Measurements from ENCODE around the gene HNRNPA2B1.
"Not testable (repeated sequence)": the region's sequence is repeated elsewhere in the genome, so short reads cannot be mapped to it uniquely, and the experiment has no call there.

Gene HNRNPA2B1

GRCh38 chr7:26152782-26153240, 47.7 kb downstream of the HNRNPA2B1 start:
- not testable (repeated sequence) for H3K36me3 ChIP-seq (ENCODE audit: control insufficient read depth, insufficient read depth, low read length); H3K27me3 ChIP-seq (ENCODE audit: control insufficient read depth, insufficient read depth, low read length); H3K9me3 ChIP-seq (ENCODE audit: control insufficient read depth, low read length); H3K9ac ChIP-seq (ENCODE audit: low read length)
- H3K4me3 ChIP-seq (ENCODE audit: low read length), result peak overlapping the region; percentile 11
- H3K4me1 ChIP-seq (ENCODE audit: control insufficient read depth, insufficient read depth, low read length), result peaks cover 34% of the 10 kb centered on the region

DNA sequence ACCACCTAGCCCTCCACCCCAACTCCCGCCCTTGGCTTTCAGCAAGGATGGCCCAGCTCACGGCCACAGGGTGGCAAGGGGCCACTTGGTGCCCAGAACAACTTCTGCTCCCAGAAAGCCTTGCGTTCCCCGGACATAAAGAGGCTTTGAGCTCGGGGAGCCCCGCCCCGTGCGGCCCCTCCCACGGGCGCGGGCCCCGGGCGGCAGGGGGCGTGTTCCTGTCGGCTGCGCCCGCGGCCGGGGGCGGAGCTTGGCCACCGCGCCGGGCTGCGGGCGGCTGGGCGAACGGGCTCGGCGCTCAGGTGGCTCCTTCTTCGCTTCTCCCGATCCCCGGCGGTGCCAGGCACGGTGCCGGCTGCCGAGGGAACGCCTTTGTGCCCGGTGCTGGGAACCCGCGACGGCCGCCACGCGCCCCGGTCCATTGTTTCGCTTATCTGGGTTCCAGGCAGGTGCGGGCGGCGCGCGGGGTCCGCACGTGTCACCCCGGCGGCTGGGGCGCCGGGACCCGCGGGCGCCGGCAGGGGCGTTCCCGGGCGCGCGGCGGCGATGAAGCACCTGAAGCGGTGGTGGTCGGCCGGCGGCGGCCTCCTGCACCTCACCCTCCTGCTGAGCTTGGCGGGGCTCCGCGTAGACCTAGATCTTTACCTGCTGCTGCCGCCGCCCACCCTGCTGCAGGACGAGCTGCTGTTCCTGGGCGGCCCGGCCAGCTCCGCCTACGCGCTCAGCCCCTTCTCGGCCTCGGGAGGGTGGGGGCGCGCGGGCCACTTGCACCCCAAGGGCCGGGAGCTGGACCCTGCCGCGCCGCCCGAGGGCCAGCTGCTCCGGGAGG, 48.4 kb downstream of the HNRNPA2B1 start, which contains the start of gene NFE2L3:
Gene NFE2L3 (plus strand): TSS at position 246 of the 829 bp plus-strand sequence. CDS start 301 bp downstream, at position 547.
- Histone ChIP-seq H3K9ac (ENCODE audit: low read length) (peak within 1 kb of the TSS; percentile 44), H3K4me1 (ENCODE audit: control insufficient read depth, insufficient read depth, low read length) (peaks cover 34% of the 10 kb centered on the region), H3K36me3 (ENCODE audit: control insufficient read depth, insufficient read depth, low read length) (no peaks in the 10 kb centered on the region), H3K4me3 (ENCODE audit: low read length) (peak within 1 kb of the TSS; percentile 40), H3K27me3 (ENCODE audit: control insufficient read depth, insufficient read depth, low read length) (peaks cover 8% of the 10 kb centered on the region), H3K9me3 (ENCODE audit: control insufficient read depth, low read length) (no peaks in the 10 kb centered on the region)

GRCh38 chr7:26151650-26151952, 48.9 kb downstream of the HNRNPA2B1 start:
- Histone ChIP-seq H3K9me3 (ENCODE audit: control insufficient read depth, low read length) (no peaks in the 10 kb centered on the region), H3K4me1 (ENCODE audit: control insufficient read depth, insufficient read depth, low read length) (peaks cover 31% of the 10 kb centered on the region), H3K4me3 (ENCODE audit: low read length) (peak overlapping the region; percentile 40), H3K27me3 (ENCODE audit: control insufficient read depth, insufficient read depth, low read length) (peaks cover 8% of the 10 kb centered on the region), H3K36me3 (ENCODE audit: control insufficient read depth, insufficient read depth, low read length) (no peaks in the 10 kb centered on the region), H3K9ac (ENCODE audit: low read length) (peak overlapping the region; percentile 44)

DNA sequence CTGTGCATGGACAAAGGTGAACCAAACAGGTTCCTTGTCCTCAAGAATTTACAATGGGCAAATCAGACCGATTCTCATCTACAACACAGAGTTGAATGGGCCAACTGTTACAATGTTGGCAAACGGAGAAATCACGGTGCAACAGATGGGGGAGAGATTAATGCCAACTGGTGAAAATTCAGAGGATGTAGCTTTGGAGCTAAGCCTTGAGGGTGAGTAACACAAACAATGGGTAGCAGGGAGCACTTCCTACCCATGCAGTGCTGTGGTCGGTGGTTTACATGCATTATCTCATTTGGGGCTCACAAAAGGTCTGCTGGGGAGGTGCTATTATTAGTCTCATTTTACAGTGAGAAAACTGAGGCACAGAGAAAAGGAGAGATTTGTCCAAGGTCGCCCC, 49.5 kb downstream of the HNRNPA2B1 start:
- H3K9ac ChIP-seq (ENCODE audit: low read length), result no peak overlapping the region
- no peak overlapping the region for H3K4me3 ChIP-seq (ENCODE audit: low read length)
- no peaks in the 10 kb centered on the region for H3K36me3 ChIP-seq (ENCODE audit: control insufficient read depth, insufficient read depth, low read length)
- H3K4me1 ChIP-seq (ENCODE audit: control insufficient read depth, insufficient read depth, low read length), result peaks cover 30% of the 10 kb centered on the region
- peaks cover 8% of the 10 kb centered on the region for H3K27me3 ChIP-seq (ENCODE audit: control insufficient read depth, insufficient read depth, low read length)
- H3K9me3 ChIP-seq (ENCODE audit: control insufficient read depth, low read length), result no peaks in the 10 kb centered on the region

DNA sequence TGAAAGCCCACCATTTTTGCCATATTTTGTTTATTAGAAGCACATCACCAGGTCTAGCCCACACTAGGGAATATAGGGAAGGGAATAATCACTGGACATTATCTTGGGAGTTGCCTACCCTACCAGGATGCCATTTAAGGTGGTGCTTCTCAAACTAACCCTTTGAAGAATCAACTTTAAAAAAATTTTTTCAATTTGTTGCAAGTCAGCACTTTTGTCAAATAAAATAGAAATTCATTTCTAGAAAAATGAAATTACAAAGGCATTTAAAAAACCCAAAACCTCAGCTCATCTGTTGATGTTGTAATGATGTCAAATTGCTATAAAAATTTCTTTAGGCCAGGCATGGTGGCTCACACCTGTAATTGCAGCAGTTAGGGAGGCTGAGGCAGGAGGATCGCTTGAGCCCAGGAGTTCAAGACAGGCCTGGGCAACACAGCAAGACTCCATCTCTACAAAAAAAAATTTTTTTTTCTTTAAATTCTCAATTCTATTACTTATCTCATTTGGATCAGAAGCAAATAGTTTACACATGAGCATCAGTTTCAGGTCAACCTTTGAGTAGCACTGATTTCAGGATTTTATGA, 51.1 kb downstream of the HNRNPA2B1 start:
- no peaks in the 10 kb centered on the region for H3K36me3 ChIP-seq (ENCODE audit: control insufficient read depth, insufficient read depth, low read length)
- H3K9ac ChIP-seq (ENCODE audit: low read length), result no peak overlapping the region
- H3K27me3 ChIP-seq (ENCODE audit: control insufficient read depth, insufficient read depth, low read length), result peaks cover 12% of the 10 kb centered on the region
- H3K9me3 ChIP-seq (ENCODE audit: control insufficient read depth, low read length), result no peaks in the 10 kb centered on the region
- peaks cover 22% of the 10 kb centered on the region for H3K4me1 ChIP-seq (ENCODE audit: control insufficient read depth, insufficient read depth, low read length)
- no peak overlapping the region for H3K4me3 ChIP-seq (ENCODE audit: low read length)

DNA sequence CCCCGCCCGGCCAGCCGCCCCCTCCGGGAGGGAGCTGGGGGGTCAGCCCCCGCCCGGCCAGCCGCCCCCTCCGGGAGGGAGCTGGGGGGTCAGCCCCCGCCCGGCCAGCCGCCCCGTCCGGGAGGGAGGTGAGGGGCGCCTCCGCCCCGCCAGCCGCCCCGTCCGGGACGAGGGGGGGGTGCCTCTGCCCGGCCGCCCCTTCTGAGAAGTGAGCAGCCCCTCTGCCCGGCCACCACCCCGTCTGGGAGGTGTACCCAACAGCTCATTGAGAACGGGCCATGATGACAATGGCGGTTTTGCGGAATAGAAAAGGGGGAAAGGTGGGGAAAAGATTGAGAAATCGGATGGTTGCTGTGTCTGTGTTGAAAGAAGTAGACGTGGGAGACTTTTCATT, 52.2 kb downstream of the HNRNPA2B1 start:
- H3K9me3 ChIP-seq (ENCODE audit: control insufficient read depth, low read length); H3K36me3 ChIP-seq (ENCODE audit: control insufficient read depth, insufficient read depth, low read length); H3K4me3 ChIP-seq (ENCODE audit: low read length); H3K9ac ChIP-seq (ENCODE audit: low read length): not testable (repeated sequence)
- Histone ChIP-seq H3K27me3 (ENCODE audit: control insufficient read depth, insufficient read depth, low read length) (peaks cover 12% of the 10 kb centered on the region), H3K4me1 (ENCODE audit: control insufficient read depth, insufficient read depth, low read length) (peaks cover 16% of the 10 kb centered on the region)

- not testable (repeated sequence) for H3K9me3 ChIP-seq (ENCODE audit: control insufficient read depth, low read length)
Observed at GRCh38 chr7:26147646-26148306, 52.8 kb downstream of the HNRNPA2B1 start.

DNA sequence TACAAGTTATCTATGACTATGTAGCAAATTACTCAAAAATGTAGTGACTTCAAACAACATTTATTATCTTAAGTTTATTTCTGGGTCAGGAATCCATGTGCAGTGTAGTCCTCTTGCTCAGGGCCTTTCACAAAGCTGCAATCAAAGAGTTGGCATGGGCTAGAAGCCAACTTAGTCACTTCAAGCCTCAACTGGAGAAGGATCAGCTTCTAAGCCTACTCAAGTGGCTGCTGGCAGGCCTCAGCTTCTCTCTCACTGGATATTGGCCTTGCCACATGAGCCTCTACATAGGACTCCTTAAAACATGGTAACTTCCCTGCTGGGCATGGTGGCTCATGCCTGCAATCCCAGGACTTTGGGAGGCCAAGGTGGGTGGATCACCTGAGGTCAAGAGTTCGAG, 53.5 kb downstream of the HNRNPA2B1 start:
- H3K36me3 ChIP-seq (ENCODE audit: control insufficient read depth, insufficient read depth, low read length), result no peaks in the 10 kb centered on the region
- H3K4me3 ChIP-seq (ENCODE audit: low read length), result no peak overlapping the region
- H3K27me3 ChIP-seq (ENCODE audit: control insufficient read depth, insufficient read depth, low read length), result peaks cover 12% of the 10 kb centered on the region
- H3K9me3 ChIP-seq (ENCODE audit: control insufficient read depth, low read length), result no peaks in the 10 kb centered on the region
- H3K9ac ChIP-seq (ENCODE audit: low read length), result no peak overlapping the region
- H3K4me1 ChIP-seq (ENCODE audit: control insufficient read depth, insufficient read depth, low read length), result peaks cover 12% of the 10 kb centered on the region

More at GRCh38 chr7:26147646-26148306, 52.8 kb downstream of the HNRNPA2B1 start:
- not testable (repeated sequence) for H3K9ac ChIP-seq (ENCODE audit: low read length); H3K36me3 ChIP-seq (ENCODE audit: control insufficient read depth, insufficient read depth, low read length); H3K4me3 ChIP-seq (ENCODE audit: low read length)
- Histone ChIP-seq H3K27me3 (ENCODE audit: control insufficient read depth, insufficient read depth, low read length) (peaks cover 12% of the 10 kb centered on the region), H3K4me1 (ENCODE audit: control insufficient read depth, insufficient read depth, low read length) (peaks cover 12% of the 10 kb centered on the region)

DNA sequence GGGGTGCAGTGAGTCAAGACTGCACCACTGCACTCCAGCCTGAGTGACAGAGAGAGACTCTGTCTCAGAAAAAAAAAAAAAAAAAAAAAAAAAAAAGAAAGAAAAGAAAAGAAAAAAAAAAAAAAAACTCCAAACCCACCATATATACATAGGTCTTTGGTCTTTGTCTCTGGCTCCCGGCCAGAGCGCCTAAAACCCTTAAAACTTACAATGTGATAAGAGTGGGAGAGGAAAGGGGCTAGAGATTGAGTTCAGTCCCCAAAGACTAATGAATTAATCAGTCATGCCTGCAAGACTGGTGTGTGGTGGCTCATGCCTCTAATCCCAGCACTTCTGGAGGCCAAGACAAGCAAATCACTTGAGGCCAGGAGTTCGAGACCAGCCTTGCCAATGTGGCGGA, 55.3 kb downstream of the HNRNPA2B1 start:
- H3K36me3 ChIP-seq (ENCODE audit: control insufficient read depth, insufficient read depth, low read length), result no peaks in the 10 kb centered on the region
- H3K9ac ChIP-seq (ENCODE audit: low read length), result no peak overlapping the region
- H3K4me3 ChIP-seq (ENCODE audit: low read length), result no peak overlapping the region
- H3K9me3 ChIP-seq (ENCODE audit: control insufficient read depth, low read length), result no peaks in the 10 kb centered on the region
- H3K27me3 ChIP-seq (ENCODE audit: control insufficient read depth, insufficient read depth, low read length), result peaks cover 4% of the 10 kb centered on the region
- peaks cover 5% of the 10 kb centered on the region for H3K4me1 ChIP-seq (ENCODE audit: control insufficient read depth, insufficient read depth, low read length)

GRCh38 chr7:26144184-26145080, 56.1 kb downstream of the HNRNPA2B1 start:
- Histone ChIP-seq H3K36me3 (ENCODE audit: control insufficient read depth, insufficient read depth, low read length) (no peaks in the 10 kb centered on the region), H3K27me3 (ENCODE audit: control insufficient read depth, insufficient read depth, low read length) (peaks cover 4% of the 10 kb centered on the region)

DNA sequence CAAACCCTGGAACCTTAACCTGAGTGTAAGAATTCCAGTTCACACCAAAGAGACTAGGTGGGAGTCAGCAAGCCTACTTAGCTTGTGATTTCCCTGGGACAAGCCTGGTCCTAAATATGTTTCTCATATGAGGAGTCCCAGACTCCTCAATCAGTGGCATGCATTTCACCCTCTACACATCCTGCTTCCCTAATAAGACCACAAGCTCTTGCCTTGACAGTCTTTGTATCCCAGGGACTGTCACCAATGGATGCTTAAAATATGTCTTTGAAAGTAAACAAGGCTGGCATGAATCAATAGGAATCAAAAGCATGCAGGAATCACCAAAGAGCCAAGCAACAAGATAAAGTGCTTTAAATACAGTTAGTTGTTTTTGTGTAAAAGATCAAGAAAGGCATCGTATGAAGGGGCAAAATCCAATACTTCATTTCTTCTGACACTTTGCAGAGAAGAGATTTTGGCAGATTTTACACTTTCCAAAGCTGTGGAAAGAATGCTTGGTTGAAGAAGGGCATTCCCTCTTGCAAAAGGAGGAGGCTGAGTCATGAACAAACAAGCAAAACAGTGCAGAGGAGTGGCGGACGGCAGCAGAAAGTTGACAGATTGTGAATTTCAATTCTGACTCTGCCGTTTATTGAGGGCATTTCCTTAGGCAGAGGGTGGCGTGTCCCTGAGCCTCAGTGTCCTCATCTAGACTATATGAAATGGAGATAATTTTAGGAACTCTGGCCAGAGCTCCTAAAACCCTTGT, 57.1 kb downstream of the HNRNPA2B1 start:
- Histone ChIP-seq H3K36me3 (ENCODE audit: control insufficient read depth, insufficient read depth, low read length) (no peaks in the 10 kb centered on the region), H3K9ac (ENCODE audit: low read length) (no peak overlapping the region), H3K4me3 (ENCODE audit: low read length) (no peak overlapping the region), H3K9me3 (ENCODE audit: control insufficient read depth, low read length) (no peaks in the 10 kb centered on the region), H3K27me3 (ENCODE audit: control insufficient read depth, insufficient read depth, low read length) (peaks cover 4% of the 10 kb centered on the region), H3K4me1 (ENCODE audit: control insufficient read depth, insufficient read depth, low read length) (peaks cover 5% of the 10 kb centered on the region)

More at GRCh38 chr7:26144184-26145080, 56.1 kb downstream of the HNRNPA2B1 start:
- Histone ChIP-seq H3K4me3 (ENCODE audit: low read length) (no peak overlapping the region), H3K9ac (ENCODE audit: low read length) (no peak overlapping the region), H3K9me3 (ENCODE audit: control insufficient read depth, low read length) (no peaks in the 10 kb centered on the region), H3K4me1 (ENCODE audit: control insufficient read depth, insufficient read depth, low read length) (peaks cover 5% of the 10 kb centered on the region)
